Smooth muscle cell (in vitro differentiated cells): ENCODE results near the gene NFATC1. TPM values are rescaled to one million over a fixed set of nuclear protein-coding genes. Genes with fewer than 3 reads are reported as not detected.

Source experiments
- DNase-seq: peaks from one replicate; lab custom pipeline; 2025; ENCODE audit not compliant: unreplicated experiment; lab: John Stamatoyannopoulos, UW
- H2AFZ ChIP-seq: fragments of 200-600 bp; sonication (generic); 2 replicates; pipeline ENCODE4 v1.6.0; 2016; ENCODE audit warnings: antibody characterized with exemption, low read depth, mild to moderate bottlenecking
- H3F3A ChIP-seq: fragments of 200-600 bp; sonication (generic); 2 replicates; pipeline ENCODE4 v1.6.0; 2017; ENCODE audit warnings: antibody characterized with exemption, low read depth
- H3K27ac ChIP-seq: fragments of 200-600 bp; sonication (generic); 2 replicates; pipeline ENCODE4 v1.5.1; 2016; ENCODE audit warnings: low read depth, mild to moderate bottlenecking
- H3K27me3 ChIP-seq: fragments of 200-600 bp; sonication (generic); 2 replicates; pipeline ENCODE4 v1.6.1; 2016; ENCODE audit warnings: low read depth, mild to moderate bottlenecking
- H3K36me3 ChIP-seq: fragments of 200-600 bp; sonication (generic); 2 replicates; pipeline ENCODE4 v1.5.1; 2016; ENCODE audit warnings: low read depth
- H3K4me1 ChIP-seq: fragments of 200-600 bp; sonication (generic); 2 replicates; pipeline ENCODE4 v1.5.1; 2016; ENCODE audit warnings: low read depth
- H3K4me2 ChIP-seq: fragments of 200-600 bp; sonication (generic); 2 replicates; pipeline ENCODE4 v1.6.0; 2016; ENCODE audit warnings: mild to moderate bottlenecking
- H3K4me3 ChIP-seq: fragments of 200-600 bp; sonication (generic); 2 replicates; pipeline ENCODE4 v1.5.1; 2016; ENCODE audit warnings: mild to moderate bottlenecking
- H3K79me2 ChIP-seq: fragments of 200-600 bp; sonication (generic); 2 replicates; pipeline ENCODE4 v1.6.0; 2016; ENCODE audit warnings: low read depth, mild to moderate bottlenecking
- H3K9ac ChIP-seq: fragments of 200-600 bp; sonication (generic); 2 replicates; pipeline ENCODE4 v1.6.0; 2016; ENCODE audit warnings: low read depth
- H3K9me3 ChIP-seq: fragments of 200-600 bp; sonication (generic); replicated peaks from 2 replicates; pipeline ENCODE4 v1.5.1; 2016; ENCODE audit warnings: low read depth
- H4K20me1 ChIP-seq: fragments of 200-600 bp; sonication (generic); 2 replicates; pipeline ENCODE4 v1.6.0; 2016; ENCODE audit warnings: low read depth
- WGBS: methylation state at CpG from one replicate; pipeline ENCODE4 v1.1.7; 2016; ENCODE audit warnings: low lambda C conversion rate; 5-methylcytosine and 5-hydroxymethylcytosine counted together
- polyA plus RNA-seq: library from polyadenylated mRNA; unstranded; fragments of >200 nt; fragmentation: Nextera tagmentation; extraction: Ambion mirVana; gene quantifications from 2 replicates; pipeline ENCODE4 v1.2.1, GENCODE V29; 2016
- total RNA-seq: library from RNA; depleted of rRNA; stranded (reverse); fragments of >200 nt; gene quantifications from 2 replicates; pipeline ENCODE4 v1.2.3, GENCODE V29; 2014
- TF ChIP-seq, protein P1 (sequence below): fragments of 200-600 bp; sonication (generic); IDR thresholded peaks from 2 replicates; pipeline ENCODE4 v1.5.1; 2017; ENCODE audit warnings: borderline replicate concordance, mild to moderate bottlenecking, antibody characterized with exemption; ENCODE audit not compliant: insufficient read depth, poor library complexity, severe bottlenecking

The NFATC1 gene
- total and polyA plus RNA-seq, 2 experiments from 2014 or later: 13.1 to 19.2 TPM

DNA sequence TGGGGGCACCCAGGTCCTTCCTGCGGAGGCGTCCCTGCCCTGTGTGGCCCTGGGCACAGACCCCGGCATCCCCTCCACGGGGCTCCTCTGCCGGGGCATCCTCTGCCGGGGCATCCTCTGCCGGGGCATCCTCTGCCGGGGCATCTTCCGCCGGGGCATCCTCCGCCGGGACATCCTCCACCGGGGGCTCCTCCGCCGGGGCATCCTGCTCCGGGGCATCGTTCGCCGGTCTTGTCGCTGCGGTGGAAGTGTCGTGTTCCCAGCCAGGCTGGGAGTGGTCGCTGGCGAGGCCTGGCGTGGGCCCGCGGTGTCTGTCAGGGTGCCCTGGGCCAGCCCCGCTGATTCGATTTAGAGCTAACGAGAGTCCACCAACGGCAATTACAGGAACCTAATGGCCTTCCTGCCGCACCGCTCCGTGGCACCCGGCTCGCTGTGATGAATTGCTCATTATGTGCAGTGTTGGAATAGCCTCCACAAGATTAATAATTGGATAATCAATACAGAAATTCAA is 115.1 kb downstream of the NFATC1 start:
- TF ChIP-seq, protein P1, sequence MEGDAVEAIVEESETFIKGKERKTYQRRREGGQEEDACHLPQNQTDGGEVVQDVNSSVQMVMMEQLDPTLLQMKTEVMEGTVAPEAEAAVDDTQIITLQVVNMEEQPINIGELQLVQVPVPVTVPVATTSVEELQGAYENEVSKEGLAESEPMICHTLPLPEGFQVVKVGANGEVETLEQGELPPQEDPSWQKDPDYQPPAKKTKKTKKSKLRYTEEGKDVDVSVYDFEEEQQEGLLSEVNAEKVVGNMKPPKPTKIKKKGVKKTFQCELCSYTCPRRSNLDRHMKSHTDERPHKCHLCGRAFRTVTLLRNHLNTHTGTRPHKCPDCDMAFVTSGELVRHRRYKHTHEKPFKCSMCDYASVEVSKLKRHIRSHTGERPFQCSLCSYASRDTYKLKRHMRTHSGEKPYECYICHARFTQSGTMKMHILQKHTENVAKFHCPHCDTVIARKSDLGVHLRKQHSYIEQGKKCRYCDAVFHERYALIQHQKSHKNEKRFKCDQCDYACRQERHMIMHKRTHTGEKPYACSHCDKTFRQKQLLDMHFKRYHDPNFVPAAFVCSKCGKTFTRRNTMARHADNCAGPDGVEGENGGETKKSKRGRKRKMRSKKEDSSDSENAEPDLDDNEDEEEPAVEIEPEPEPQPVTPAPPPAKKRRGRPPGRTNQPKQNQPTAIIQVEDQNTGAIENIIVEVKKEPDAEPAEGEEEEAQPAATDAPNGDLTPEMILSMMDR: no peak
- Histone ChIP-seq H3K79me2 (no peaks in the 10 kb centered on the region), H4K20me1 (no peaks in the 10 kb centered on the region), H3K27me3 (no peaks in the 10 kb centered on the region), H3K9ac (no peak overlapping the region), H3K9me3 (no peaks in the 10 kb centered on the region), H3K27ac (no peak overlapping the region), H3F3A (peaks cover 5% of the 10 kb centered on the region), H3K4me1 (peaks cover 13% of the 10 kb centered on the region), H3K36me3 (no peaks in the 10 kb centered on the region), H3K4me2 (no peak overlapping the region), H2AFZ (no peak overlapping the region), H3K4me3 (no peak overlapping the region)
- WGBS: 95% methylated on average over 34 of the region's 36 CpGs
- DNase-seq: no peak

DNA sequence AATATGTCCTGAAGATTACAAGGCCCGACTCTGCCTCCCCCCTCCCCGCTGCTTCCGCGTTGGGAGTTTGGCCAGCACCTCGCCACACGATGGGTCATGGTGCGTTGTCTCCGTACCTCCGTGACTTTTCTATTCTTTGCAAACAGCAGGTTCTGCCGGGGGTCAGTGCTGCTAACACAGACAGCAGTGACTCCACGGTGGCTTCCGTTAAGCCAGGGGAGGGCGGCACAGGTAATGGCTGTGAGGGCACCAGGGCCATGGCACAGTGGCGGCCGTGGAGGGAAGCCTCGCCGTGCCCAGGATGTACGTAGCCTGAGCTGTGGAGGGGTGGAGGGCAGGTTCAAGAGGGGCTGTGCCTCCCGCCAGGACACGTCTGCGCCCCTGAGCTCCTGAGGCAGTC is 115.5 kb downstream of the NFATC1 start:
- no peak overlapping the region for H3K4me3 ChIP-seq
- no peak overlapping the region for H3K27ac ChIP-seq
- no peak overlapping the region for H3K9ac ChIP-seq
- peaks cover 5% of the 10 kb centered on the region for H3F3A ChIP-seq
- H3K36me3 ChIP-seq: no peaks in the 10 kb centered on the region
- WGBS: 96% methylated on average over 21 of the region's 21 CpGs
- no peak for DNase-seq
- no peaks in the 10 kb centered on the region for H4K20me1 ChIP-seq
- H3K27me3 ChIP-seq: no peaks in the 10 kb centered on the region
- no peaks in the 10 kb centered on the region for H3K79me2 ChIP-seq
- H2AFZ ChIP-seq: no peak overlapping the region
- TF ChIP-seq, protein P1: no peak
- no peaks in the 10 kb centered on the region for H3K9me3 ChIP-seq
- no peak overlapping the region for H3K4me2 ChIP-seq
- peaks cover 13% of the 10 kb centered on the region for H3K4me1 ChIP-seq

DNA sequence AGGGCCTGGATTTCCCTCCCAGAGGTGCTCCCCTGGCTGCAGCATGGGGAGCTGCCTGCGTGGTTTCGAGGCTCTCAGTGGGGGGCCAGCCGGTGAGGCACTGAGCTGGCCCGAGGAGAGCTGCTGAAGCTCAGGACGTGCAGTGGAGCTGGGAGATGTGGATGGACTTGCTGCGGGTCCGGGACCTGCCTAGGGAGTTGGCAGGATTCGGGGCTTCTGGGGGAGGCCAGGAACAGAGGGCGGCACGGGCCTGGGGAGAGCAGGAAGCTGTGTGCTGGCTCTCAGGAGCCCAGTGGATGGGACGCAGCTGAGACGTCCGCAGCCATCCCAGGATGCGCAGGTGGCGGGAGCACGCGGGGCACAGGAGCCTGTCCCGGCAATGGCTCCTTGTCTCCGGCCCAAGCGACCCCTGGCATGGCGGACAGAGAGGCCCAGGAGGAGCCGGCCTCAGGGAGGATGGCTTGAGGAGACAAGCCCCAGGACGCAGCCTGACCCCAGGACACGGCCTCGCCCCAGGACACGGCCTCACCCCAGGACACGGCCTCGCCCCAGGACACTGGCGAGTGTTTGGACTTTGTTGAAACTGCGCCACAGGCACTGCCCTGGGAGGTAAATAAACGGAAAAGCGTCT is 116.1 kb downstream of the NFATC1 start:
- Histone ChIP-seq H3K9me3 (no peaks in the 10 kb centered on the region), H3K27me3 (no peaks in the 10 kb centered on the region), H4K20me1 (no peaks in the 10 kb centered on the region), H3K9ac (no peak overlapping the region), H3K36me3 (no peaks in the 10 kb centered on the region), H2AFZ (no peak overlapping the region), H3K4me3 (no peak overlapping the region), H3K79me2 (no peaks in the 10 kb centered on the region), H3K4me2 (no peak overlapping the region), H3F3A (peaks cover 5% of the 10 kb centered on the region), H3K4me1 (peaks cover 12% of the 10 kb centered on the region), H3K27ac (no peak overlapping the region)
- TF ChIP-seq, protein P1: no peak
- no peak for DNase-seq
- WGBS: 91% methylated on average over 32 of the region's 32 CpGs
